22Rv1 (cell line): ENCODE measurements around the gene COL5A1.

ENCODE experiments used
- ZFX ChIP-seq: fragments of 450-650 bp; IDR thresholded peaks from 2 replicates; pipeline ENCODE4 v1.6.1; 2017; ENCODE audit warnings: antibody characterized with exemption, borderline replicate concordance
- TF ChIP-seq, protein P1 (sequence below): fragments of 450-650 bp; IDR thresholded peaks from 2 replicates; pipeline ENCODE4 v1.5.1; 2017; ENCODE audit warnings: mild to moderate bottlenecking

DNA sequence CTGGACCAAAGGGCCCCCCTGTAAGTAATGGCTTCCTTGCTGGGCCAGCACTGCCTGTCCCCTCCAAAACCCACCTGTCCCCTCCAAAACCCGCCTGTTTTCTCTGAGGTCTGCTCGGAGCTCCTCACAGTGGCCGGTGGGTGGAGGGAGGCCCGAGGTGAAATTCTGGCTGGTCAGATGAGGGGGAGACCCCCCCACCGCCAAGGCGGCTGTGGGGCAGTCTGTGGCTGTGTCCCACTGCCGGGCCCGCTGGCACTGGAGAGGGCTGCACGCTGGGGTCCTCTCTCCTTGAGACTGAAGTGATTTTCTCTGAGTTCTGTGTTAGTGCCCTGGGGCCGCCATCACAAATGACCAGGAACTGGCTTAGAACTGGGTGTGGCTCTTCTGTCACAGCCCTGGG is 155.3 kb downstream of the COL5A1 start:
- TF ChIP-seq, protein P1, sequence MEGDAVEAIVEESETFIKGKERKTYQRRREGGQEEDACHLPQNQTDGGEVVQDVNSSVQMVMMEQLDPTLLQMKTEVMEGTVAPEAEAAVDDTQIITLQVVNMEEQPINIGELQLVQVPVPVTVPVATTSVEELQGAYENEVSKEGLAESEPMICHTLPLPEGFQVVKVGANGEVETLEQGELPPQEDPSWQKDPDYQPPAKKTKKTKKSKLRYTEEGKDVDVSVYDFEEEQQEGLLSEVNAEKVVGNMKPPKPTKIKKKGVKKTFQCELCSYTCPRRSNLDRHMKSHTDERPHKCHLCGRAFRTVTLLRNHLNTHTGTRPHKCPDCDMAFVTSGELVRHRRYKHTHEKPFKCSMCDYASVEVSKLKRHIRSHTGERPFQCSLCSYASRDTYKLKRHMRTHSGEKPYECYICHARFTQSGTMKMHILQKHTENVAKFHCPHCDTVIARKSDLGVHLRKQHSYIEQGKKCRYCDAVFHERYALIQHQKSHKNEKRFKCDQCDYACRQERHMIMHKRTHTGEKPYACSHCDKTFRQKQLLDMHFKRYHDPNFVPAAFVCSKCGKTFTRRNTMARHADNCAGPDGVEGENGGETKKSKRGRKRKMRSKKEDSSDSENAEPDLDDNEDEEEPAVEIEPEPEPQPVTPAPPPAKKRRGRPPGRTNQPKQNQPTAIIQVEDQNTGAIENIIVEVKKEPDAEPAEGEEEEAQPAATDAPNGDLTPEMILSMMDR, result no peak
- no peak for TF ChIP-seq ZFX
